SHP77 treated with DMSO at 0.1 percent for 48 hours (cell line): ENCODE measurements around the gene PRSS50.

Experiments
- DNase-seq: peaks from one replicate; lab custom pipeline; 2025; lab: John Stamatoyannopoulos, UW

PRSS50 gene

DNA sequence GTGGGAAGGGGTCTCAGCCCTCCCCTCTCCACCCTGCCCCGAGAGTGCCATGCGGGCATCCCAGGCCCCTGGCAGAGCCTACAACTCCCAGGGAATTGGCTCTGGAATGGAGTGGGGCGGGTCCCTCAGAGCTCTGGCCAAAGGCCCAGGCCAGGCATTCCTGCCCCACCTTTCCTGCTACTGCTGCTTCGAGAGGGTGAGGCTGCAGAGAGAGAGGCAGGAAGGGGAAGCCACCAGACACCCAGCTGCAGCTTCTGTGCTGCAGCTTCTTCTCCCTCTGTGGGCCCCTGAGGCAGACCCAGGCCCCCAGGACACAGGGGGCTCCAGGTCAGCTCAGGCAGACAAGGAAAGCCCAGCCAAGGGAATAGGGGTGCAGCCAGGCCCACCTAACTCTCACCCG, 26.9 kb downstream of the PRSS50 start:
- no peak for DNase-seq

DNA sequence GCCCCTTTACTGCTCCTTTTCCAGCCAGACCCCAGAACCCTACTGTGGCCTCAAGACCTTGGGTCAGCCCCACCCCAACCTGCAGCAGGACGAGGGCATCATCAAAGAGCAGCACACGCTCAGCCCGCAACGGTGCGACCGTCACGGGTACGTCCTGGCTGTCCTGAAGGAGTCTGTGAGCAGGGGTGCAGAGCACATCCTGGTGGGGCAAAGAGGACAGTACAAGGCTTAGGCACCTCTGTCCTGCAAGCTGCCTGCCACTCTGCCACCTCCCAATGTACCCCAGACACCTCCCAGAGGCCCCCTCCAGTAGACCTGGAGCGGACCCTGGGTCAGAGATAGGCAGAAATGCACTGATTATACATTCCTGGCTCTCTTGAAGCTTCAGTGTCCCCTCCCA, 32.2 kb downstream of the PRSS50 start:
- no peak for DNase-seq

GRCh38 chr3:46684891-46685290, 32.8 kb downstream of the PRSS50 start:
- DNase-seq: no peak

DNA sequence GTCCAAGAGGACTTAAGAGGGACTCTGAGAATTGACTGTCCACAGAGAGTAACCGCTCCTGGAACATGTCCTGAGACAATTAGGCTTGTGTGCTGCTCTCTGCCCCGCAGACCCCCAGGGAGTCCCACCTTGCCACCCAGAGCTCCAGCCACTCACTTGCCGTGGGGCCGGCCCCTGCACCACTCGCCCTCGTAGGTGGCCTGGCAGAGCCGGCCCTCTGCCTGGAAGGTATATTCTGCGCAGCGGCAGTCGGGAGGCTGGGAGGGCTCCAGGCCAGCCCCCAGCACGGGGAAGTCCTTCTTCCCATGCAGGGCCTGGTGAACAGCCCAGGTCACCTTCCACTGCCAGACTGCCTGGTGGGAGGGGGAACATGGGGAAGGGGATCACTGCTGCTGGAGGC, 34.7 kb downstream of the PRSS50 start:
- no peak for DNase-seq

DNA sequence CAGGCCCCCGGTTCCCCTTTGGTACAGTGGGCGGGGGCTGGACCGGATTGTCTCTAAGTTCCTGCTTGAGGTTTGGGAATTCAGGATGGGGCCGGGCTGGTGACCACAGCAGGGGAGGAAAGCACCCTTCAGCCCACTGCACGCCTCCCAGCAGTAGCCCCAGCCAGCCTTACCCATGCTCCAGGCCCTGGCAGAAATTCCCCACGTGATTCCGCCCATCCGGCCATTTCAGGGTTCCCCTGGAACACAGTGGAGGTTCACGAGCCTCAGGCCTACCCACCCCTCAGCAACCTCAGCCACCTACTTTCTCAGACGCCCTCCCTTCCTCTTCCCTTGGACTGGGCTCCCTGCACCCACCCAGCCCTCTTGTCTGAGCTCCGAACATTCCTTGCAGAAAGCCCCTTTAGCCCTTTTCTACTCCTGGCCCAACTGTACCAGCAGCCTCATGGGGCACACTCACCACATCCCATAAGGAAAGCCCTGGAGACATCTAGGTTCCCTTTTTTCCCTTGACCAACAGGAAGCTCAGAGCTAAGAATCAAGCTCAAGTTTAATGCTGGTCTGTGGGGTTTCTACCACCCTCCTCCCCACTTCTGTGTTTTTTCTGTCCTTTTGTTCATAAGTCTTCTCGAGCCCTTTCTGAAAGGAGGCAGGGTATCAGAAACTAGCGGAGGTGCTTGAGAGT, 35.7 kb downstream of the PRSS50 start:
- DNase-seq: no peak

DNA sequence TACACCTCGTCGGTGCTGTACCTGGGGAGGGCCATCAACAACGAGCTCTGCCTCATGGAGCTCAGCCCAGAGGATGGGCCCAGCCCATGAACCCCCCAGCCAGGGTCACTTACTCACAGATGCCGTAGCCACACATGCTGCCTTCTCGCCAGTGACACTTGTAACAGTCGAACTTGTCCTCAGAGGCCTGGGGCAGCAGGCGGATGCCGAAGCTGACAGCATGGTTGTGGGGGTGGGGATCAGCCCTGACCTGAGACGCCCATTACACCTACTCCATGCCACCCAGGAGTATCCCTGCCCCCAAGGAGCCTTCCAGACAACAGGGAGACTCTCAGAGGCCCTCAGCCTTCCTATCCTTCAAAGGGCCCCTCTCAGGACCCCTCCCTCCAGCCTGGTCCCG, 36.3 kb downstream of the PRSS50 start:
- no peak for DNase-seq

GRCh38 chr3:46680298-46680826, 37.3 kb downstream of the PRSS50 start:
- DNase-seq: no peak

- DNase-seq: no peak
These were observed 38.0 kb downstream of the PRSS50 start for GRCh38 chr3:46679681-46680080.

DNA sequence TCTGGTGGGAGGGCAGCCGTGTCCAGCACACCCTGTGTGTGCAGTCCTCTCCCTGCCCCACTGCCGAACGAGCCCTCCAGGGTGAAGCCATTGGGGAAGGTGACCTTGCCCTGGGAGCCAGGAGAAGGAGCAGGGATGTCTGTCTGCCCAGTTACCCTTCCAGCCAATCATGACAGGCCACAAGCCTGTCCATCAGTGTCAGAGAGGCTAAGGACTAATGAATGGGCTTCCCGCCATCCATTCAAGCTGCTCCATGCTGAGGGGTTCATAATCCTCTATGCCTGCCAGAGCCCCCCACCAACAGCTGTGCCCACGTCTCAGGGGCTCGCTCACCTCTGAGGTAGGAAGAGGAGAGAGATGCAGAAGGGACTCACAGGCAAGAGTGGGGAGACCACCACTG, 39.4 kb downstream of the PRSS50 start:
- DNase-seq: no peak

DNA sequence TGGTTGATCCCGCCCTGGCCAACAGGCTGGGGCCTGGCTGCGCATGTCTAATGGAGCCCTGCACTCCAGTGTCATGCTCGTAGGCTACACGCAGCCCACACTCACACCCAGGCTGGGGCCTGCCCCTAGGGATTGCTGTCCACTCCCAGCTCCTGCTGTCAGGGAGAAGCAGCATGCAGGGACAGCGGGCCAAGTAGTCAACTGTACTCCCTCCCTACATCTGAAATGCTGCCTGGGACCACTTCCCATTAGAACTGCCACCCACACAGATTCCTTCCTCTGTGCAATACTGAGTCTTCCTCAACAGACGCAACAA, 40.3 kb downstream of the PRSS50 start:
- no peak for DNase-seq

- DNase-seq: no peak
These were observed 40.9 kb downstream of the PRSS50 start for GRCh38 chr3:46676601-46677410.

DNA sequence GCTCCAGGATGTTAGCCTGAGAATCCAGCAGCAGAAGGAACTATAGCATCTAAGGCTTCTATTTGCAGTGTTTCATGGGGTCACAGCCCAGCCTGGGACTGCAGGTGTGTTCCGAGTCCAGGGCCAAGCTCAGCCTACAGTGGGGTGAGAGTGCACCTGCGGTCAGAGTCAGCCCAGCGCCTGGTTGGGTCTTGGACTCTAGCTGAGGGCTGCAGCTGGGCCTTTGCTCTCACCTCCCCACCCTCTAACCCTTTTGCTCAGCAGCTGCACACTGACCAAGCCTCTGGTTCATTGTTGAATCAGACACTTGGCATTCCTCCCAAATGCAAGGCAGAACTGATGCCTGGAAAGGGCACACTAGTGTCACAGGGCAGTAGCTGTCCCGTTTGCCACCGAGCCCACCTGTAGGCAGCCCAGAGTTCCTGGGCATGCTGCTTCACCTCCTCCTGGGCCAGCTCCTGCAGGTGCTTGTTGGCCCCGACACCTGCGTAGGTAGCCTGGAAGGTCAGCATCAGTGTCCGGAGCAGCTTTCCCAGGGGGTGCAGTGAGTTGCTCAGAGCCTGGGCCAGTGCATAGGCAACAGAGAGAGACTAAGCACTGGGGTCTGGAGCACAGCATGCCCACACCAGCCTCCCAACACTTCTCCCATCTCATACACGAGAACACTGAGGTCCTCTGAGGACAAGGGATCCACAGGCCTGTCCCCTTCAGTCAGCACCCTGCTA, 41.7 kb downstream of the PRSS50 start:
- DNase-seq: no peak

- DNase-seq: no peak
These were observed 42.2 kb downstream of the PRSS50 start for GRCh38 chr3:46675426-46675825.

DNA sequence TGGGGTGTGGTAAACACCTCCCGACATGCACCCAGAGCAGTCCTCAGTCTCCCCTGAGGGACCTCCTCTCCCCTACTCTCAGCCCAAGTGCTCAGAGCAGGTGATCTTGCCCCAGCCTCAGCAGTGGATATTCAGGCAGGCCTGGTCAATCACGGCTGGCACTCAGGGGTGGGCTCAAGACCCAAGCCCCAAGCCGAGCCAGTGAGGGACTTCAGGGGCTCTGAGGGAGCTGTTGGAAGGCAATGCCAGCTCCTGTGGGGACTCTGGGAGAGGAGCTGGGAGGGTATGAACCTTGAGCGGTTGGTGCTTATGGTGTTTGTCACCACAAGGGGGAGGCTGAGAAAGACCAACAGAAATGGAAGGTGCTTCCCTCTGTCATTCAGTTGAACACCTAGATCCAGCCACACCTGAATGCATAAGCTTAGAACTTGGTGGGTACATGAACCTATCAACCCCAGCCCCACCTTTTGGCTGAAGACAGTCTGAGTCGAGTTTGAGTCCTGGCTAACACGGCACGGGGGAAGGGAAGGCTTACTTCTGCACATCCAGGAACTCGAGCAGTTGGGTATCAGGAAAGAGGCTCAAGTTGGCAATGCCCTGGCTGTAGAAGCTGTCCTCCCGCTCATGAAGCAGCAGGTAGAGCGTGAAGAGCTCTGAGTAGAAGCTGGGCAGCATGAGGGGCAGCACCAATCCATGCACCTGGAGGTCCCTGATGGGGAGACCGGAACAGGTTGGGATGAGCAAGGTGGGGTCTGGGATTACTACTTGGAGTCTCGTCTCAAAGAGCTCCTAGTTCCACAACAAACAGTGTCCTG, 43.4 kb downstream of the PRSS50 start:
- no peak for DNase-seq

DNA sequence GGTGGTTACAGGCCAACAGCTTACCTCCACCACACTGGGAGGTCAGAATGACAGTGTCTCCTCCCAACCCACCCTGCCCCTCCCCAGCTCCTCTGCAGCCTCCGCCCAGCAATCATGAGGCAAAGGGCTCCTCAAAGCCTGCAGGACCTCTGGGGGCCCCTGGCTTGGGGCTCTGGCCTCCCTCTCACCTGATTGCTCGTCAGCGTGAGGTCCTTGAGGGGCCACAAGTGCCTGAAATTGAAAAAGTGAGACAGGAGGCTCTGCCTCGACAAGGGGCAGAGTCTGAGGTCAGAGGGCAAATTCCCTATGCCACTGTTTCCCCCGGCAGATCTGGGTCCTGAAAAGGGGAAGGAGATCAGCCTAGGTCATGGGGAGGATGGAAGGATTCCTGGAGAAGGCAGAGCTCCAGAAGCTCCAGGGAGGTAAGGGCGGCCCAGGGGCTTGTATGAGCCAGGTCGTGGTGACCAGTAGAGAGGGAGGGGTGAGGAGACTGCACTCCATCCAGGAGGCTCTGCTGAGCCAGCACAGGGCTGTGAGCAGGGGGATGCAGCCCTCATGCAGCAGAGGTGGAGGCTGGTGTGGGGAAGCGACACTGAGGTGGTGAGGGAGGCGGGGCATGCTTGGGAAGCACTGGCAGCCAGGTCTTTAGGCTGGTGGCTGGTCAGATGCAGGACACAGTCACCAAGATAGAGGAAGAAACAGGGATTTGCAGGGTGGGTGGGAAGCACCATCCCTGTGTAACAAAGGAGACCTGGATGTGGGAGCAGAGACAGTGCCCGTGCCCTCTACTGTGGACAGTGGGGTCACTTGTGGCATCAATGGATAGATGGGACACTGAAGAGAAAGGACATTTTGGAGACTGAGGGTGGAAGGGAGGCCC, 44.3 kb downstream of the PRSS50 start:
- no peak for DNase-seq

GRCh38 chr3:46672349-46672695, 45.3 kb downstream of the PRSS50 start:
- DNase-seq: no peak

DNA sequence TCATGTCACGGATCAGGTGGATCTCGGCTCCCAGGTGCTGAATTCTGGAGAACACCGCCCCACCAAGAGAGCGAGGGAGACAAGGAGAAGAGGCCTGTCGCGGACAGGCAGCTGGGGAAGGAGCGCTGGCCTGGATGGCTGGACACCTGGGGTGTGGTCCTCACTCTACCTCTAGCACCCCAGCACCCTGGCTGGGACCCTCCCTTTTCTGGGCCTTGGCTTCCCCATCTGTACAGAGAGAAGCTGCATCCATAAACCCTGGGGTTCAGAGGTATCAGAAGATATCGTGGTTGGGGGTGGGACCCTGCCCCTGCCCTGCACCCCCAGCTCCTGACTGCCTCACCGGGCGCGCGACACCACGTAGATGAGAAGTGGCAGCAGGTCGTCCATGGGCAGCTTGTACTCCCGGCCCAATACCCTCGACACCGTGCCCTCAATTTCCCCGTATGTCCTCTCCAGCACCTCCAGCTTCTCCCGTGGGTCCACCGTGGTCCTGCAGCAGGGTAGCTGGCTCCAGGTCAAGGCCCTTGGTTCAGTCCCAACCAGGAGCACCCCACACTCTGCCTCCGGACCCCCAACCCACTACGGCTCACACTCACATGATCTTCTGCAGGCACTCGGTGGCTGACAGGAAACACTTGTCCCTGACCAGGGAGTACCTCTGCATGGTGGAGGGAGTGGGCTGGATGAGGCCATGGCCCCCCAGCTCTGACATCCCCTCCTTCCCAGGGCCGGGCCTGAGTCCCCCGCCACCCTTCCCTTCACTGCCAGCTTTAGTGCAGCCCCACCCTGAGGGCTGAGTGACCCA, 45.9 kb downstream of the PRSS50 start:
- no peak for DNase-seq

GRCh38 chr3:46670891-46671427, 46.7 kb downstream of the PRSS50 start:
- DNase-seq: no peak

DNA sequence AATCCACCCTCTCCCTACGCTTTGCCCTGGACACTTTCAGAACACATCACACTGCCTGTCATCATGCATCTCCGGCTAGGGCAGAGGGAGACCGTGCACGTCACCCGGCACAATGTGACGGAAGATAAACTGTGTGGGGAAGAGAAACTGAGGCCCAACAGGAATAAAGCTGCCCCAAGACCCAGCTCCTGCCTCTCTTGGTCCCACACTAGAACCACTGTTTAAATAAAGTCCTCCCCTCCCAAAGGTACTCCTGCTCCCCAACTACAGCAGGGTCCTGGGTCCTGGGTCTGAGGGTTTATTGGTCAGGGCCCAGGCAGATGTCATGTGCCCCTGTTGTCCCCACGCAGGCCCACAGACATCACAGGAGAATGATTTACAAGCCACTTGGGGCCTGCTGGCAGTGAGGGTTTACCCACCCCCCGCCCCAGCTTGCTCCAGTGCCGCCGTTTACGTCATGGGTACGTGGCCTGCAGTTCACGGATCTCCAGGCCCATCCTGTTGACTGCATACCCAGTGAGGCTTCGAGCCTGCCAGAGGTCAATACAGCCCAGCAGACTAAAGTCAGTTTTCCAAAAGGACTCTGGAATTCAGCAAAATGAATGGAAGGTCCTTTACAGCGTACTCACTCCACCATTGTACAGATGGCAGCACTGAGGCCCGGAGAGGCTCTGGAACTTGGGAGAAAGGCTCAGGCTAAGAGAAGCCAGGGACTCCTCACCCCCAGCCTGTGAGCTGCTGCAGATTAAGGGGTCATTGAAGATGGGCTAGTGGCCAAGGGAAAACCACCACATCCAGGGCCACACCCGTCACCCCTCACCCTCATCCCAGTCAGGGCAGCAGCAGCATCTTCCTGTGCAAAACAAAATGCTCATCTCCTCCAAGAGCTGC, 47.4 kb downstream of the PRSS50 start:
- no peak for DNase-seq
